K562 (cell line): ENCODE results near the gene TNIP1.

Experiments used
- HMG20B ChIP-seq: fragments of 250-450 bp; sonication (Bioruptor Pico); IDR thresholded peaks from 2 replicates; pipeline ENCODE4 v1.5.0; 2021; ENCODE audit warnings: mild to moderate bottlenecking
- JUNB ChIP-seq: fragments of 450-650 bp; formaldehyde crosslinking; conservative IDR thresholded peaks from 2 replicates; pipeline ENCODE4 v1.4.0; 2020; ENCODE audit warnings: mild to moderate bottlenecking
- PCBP2 ChIP-seq: fragments of 200-400 bp; formaldehyde crosslinking; IDR thresholded peaks from 2 replicates; pipeline ENCODE4 v1.6.1; 2018; ENCODE audit warnings: low read length, low read depth, mild to moderate bottlenecking, moderate library complexity; ENCODE audit not compliant: poor library complexity, severe bottlenecking
- POLR2A ChIP-seq: fragments of 450-650 bp; conservative IDR thresholded peaks from 2 replicates; pipeline ENCODE4 v1.6.1; 2016
- ZNF589 ChIP-seq: fragments of 200-800 bp; sonication (Bioruptor generic); IDR thresholded peaks from 2 replicates; pipeline ENCODE4 v1.6.1; 2016; ENCODE audit warnings: low read depth, missing genetic modification characterization, missing compliant biosample characterization
- ZNF766 ChIP-seq: fragments of 200-800 bp; sonication (Bioruptor generic); conservative IDR thresholded peaks from 2 replicates; pipeline ENCODE4 v1.6.1; 2016; ENCODE audit warnings: missing genetic modification characterization, missing compliant biosample characterization
- TF ChIP-seq, protein P1 (sequence below): fragments of 250-450 bp; sonication (Bioruptor Pico); IDR thresholded peaks from 2 replicates; pipeline ENCODE4 v1.8.0; 2021; ENCODE audit warnings: borderline replicate concordance, mild to moderate bottlenecking, moderate library complexity; ENCODE audit not compliant: poor library complexity, severe bottlenecking
- TF ChIP-seq, protein P2 (sequence below), 2 experiments: IDR thresholded peaks; 2 replicates each; pipeline ENCODE4 v1.6.1; 2012; ENCODE audit warnings: improper control_type of control experiment in 2 of 2, low read depth in 2 of 2, low read length in 2 of 2, borderline replicate concordance in 1 of 2
- TF ChIP-seq, protein P3 (sequence below), 3 experiments: IDR thresholded peaks in 2 of 3; conservative IDR thresholded peaks in 1 of 3; 2 replicates each; pipeline ENCODE4 v1.5.1; 2011 to 2012; ENCODE audit warnings: low read length in 3 of 3, mild to moderate bottlenecking in 3 of 3, control low read depth in 2 of 3, improper control_type of control experiment in 1 of 3, inconsistent platforms in 1 of 3, low read depth in 1 of 3, mixed read lengths in 1 of 3, moderate library complexity in 1 of 3; ENCODE audit not compliant: insufficient read depth in 2 of 3

DNA sequence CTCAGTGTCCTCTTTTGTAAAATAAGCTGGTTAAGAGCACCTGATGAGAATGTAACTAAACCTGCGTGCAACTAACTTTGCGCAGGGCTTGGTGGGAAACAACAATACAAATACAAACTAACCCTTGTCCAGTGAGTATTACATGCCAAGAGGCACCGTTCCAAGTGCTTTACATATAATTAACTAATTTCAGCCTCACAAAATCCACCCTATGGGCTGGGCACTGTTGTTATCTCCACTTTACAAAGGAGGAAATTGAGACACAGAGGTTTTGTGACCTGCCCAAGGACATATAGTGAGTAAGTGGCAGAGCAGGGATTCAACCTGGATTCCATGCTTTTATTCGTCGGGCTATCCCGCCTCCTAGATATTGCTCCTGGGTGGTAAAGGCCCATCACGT, 26.2 kb upstream of the TNIP1 start:
- TF ChIP-seq ZNF766 (CRISPR knock-in tag) (no peak), HMG20B (CRISPR knock-in tag) (no peak), JUNB (CRISPR knock-in tag) (no peak), POLR2A (no peak), PCBP2 (no peak), ZNF589 (CRISPR knock-in tag) (no peak)
- TF ChIP-seq, protein P1, sequence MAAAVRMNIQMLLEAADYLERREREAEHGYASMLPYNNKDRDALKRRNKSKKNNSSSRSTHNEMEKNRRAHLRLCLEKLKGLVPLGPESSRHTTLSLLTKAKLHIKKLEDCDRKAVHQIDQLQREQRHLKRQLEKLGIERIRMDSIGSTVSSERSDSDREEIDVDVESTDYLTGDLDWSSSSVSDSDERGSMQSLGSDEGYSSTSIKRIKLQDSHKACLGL: no peak
- TF ChIP-seq, protein P2, sequence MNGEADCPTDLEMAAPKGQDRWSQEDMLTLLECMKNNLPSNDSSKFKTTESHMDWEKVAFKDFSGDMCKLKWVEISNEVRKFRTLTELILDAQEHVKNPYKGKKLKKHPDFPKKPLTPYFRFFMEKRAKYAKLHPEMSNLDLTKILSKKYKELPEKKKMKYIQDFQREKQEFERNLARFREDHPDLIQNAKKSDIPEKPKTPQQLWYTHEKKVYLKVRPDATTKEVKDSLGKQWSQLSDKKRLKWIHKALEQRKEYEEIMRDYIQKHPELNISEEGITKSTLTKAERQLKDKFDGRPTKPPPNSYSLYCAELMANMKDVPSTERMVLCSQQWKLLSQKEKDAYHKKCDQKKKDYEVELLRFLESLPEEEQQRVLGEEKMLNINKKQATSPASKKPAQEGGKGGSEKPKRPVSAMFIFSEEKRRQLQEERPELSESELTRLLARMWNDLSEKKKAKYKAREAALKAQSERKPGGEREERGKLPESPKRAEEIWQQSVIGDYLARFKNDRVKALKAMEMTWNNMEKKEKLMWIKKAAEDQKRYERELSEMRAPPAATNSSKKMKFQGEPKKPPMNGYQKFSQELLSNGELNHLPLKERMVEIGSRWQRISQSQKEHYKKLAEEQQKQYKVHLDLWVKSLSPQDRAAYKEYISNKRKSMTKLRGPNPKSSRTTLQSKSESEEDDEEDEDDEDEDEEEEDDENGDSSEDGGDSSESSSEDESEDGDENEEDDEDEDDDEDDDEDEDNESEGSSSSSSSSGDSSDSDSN (IDR thresholded peaks at IDR 0.05; ENCODE audit: borderline replicate concordance in 1 of 2, low read depth in 2 of 2, low read length in 2 of 2): no peak
- TF ChIP-seq, protein P3, sequence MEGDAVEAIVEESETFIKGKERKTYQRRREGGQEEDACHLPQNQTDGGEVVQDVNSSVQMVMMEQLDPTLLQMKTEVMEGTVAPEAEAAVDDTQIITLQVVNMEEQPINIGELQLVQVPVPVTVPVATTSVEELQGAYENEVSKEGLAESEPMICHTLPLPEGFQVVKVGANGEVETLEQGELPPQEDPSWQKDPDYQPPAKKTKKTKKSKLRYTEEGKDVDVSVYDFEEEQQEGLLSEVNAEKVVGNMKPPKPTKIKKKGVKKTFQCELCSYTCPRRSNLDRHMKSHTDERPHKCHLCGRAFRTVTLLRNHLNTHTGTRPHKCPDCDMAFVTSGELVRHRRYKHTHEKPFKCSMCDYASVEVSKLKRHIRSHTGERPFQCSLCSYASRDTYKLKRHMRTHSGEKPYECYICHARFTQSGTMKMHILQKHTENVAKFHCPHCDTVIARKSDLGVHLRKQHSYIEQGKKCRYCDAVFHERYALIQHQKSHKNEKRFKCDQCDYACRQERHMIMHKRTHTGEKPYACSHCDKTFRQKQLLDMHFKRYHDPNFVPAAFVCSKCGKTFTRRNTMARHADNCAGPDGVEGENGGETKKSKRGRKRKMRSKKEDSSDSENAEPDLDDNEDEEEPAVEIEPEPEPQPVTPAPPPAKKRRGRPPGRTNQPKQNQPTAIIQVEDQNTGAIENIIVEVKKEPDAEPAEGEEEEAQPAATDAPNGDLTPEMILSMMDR (IDR thresholded peaks at IDR 0.05 in 2 of 3, conservative IDR thresholded peaks at IDR 0.05 in 1 of 3; ENCODE audit: insufficient read depth in 2 of 3, low read depth in 1 of 3, low read length in 3 of 3): no peak
